Activated gamma-delta T cell treated with Interleukin-2 at 50 U/mL for 16 hours (primary cell): ENCODE results near the gene LRP5.
A peak's percentile ranks its signal among the peaks of the same experiment; 100 is the strongest.

ENCODE experiments used
- DNase-seq: peaks from one replicate; pipeline ENCODE4 v3.0.0-alpha.2; 2020

Gene LRP5

DNA sequence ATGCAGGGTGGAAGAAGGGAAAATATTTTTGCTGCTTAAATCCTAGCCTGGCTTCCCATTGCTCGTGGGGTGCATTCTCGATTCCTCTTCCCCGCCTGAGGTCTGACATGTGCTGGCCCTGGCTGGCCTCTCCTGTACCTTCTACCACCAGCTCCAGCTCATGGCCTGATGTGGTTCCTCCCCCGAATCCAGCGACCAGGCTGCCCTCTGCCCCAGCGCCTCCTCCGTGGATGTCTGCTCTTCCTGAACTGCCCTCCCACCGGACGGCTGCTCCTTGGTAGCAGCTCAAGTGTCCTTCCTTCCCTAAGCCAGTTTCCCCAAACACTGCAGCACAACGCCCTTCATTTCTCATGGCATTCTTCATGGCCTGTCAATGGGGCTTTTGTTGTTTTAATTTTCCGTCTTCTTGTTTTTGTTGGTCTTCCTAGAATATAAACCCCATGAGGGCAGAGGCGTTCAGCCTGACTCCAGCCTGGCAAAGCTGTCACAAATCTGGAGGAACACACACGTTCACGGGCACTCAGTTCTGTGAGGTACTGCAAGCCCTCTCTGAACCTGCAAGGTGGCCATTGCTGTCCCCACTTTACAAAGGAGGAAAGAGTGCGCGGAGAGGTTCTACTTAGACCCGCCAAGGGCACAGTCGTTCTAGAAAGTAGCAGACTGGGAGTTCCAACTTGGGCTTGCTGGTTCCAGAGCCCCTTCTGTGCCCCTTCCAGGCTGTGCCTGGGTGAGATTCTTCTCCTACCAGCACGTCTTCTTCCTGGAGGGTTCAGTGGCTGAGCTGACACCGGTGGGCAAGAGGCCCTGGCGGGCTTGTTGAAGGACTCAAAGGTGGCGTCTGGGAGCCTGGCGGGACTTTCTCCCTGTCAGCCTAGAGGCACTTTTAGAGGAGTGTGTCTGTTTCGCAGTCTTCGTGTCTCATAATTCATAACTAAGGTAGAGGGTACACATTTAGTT lies 953 bp upstream of the LRP5 start:
- no peak for DNase-seq

DNA sequence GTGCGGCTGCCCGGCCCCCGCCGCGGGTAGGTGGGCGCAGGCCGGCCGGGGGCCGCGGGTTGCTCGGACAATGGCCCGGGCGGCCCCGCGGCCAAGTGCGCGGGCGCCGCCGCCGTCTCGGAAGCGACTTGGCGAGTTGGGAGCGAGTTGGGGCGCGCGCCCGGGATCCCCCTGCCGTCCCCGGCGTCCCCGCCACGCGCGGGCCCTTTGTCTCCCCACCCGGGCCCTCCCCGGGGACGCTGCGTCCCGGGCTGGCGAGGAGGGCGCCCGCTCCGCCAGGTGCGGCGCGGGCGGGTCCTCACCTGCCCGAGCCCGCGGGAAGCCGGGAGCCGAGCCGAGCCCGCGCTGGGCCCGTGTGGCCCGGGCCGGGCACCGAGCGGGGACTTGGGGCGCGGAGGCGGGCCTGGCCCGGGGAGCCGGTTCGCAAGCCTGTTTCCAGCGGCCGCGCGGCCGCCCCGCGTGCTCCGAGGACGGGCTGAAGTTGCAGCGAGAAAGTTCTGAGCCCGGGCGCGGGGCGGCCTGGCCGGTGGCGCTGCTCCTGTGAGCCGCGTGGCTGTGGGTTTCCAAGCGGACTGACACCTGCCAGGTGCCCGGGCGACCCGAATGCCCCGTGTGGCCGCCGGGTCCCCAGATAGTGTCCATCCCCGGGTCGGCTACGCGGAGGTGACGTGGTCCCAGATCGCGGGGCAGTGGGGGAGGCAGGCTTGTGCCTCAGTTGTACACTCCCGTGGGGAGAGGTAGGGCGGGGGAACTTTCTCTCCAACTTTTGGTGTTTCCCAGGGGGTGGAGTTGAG lies 586 bp downstream of the LRP5 start:
- DNase-seq, result no peak

DNA sequence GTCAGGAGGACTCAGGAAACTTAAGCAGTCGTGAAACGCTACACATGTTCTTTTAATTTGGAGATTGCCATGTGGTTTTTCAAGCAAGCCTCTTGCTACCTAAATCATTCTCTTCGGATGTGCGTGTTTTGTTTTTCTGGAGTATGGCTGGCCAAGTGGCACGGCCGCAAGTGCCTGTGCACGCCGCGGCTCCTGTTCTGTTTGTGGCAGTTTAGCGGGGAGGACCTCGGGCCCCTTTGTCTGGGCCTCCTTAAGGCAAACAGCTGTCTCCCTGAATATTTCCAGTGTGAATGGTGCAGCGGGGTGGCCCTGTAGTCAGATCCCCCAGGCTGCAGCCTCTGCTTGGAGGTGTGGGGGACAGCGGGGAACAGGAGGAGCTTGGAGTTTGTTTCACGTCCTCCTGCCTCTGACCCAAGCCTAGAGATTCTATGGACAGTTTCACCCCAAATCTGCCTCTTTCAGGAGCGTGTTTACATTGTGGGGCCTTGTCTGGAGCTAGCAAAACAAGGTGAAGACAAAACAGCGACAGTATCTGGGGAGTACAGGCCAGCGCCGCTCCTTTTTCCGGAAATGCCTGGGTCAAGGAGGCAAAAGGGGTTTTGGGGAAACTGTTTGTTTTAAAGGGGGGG lies 1.3 kb downstream of the LRP5 start:
- DNase-seq, result no peak

- no peak for DNase-seq
Observed at GRCh38 chr11:68314203-68315170, 2.1 kb downstream of the LRP5 start.

DNA sequence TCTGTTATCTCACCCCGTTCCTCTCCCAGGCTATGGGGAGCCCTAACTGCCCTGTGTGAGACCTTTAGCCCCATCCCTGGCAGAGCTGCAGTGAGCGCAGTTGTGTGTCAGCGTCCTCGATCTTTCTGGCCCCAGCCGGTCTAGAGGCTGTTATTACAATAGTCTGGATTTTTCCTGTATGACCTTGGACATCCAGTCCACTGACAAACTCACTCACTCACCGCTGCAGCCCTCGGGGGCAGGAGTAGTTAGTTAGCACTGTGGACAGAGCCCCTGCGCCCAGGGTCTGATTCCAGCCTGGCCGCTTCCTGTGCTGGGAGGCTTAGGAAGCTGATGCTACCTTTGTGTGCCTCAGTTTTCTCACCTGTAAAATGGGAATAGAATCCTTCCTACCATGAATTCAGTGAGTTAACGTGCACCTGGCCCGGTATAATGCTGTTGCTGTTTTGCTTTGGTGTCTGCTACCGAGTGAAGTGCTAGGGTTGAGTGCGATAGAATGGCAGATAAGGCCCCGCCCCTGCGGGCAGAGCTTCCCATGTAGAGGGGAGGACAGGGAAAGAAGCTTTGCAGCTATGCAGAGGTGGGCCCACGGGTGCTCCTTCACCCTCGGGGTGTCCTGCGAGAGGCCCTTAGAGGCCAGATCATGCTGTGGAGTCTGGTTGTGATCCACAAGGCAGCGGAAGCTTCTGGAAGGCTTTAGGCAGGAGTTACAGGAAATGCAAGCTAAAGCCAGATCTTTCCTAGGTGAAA lies 3.0 kb downstream of the LRP5 start:
- DNase-seq, result no peak

GRCh38 chr11:68317147-68317785 lies 4.9 kb downstream of the LRP5 start:
- no peak for DNase-seq

GRCh38 chr11:68321293-68322051 lies 9.1 kb downstream of the LRP5 start:
- DNase-seq, result no peak

DNA sequence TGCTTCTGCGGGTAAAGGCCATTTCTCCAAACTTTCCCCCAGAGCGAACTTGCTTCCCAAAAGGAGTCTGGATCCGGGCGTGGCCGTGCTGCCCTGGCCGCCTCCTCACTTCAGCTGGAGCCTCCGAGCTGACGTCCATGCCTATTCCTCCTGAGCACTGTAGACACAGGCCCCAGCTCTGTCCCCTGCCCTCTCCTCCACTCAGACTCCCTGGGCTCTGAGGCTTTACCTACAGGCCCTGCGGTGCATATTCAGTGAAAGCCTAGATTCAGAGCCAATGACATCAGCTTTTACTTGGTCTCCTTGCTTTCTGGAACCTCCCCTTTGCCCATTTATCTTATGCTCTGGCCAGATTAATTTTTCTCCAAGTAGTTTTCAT lies 9.7 kb downstream of the LRP5 start:
- no peak for DNase-seq

GRCh38 chr11:68324241-68324640 lies 11.8 kb downstream of the LRP5 start:
- no peak for DNase-seq

GRCh38 chr11:68324695-68325094 lies 12.3 kb downstream of the LRP5 start:
- DNase-seq, result no peak

GRCh38 chr11:68325183-68325906 lies 13.0 kb downstream of the LRP5 start:
- DNase-seq, result no peak

DNA sequence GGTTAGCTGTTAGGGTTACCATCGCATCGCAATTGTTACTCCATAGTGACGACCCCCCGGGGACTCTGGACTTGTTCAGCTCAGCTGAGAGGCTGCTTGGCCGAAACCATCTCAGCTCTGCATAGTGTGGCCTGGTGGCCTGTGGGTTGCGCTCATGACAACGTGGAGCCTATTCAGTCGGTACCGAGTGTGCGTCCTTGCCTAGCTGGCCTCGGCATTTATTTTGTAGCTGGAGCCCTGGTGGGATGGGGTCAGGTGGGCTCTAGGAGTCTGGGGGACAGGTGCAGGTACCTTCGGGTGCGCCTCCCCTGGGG lies 13.5 kb downstream of the LRP5 start:
- DNase-seq, result no peak

GRCh38 chr11:68326334-68327215 lies 14.2 kb downstream of the LRP5 start:
- DNase-seq, result no peak

GRCh38 chr11:68327586-68328370 lies 15.4 kb downstream of the LRP5 start:
- DNase-seq, result no peak

DNA sequence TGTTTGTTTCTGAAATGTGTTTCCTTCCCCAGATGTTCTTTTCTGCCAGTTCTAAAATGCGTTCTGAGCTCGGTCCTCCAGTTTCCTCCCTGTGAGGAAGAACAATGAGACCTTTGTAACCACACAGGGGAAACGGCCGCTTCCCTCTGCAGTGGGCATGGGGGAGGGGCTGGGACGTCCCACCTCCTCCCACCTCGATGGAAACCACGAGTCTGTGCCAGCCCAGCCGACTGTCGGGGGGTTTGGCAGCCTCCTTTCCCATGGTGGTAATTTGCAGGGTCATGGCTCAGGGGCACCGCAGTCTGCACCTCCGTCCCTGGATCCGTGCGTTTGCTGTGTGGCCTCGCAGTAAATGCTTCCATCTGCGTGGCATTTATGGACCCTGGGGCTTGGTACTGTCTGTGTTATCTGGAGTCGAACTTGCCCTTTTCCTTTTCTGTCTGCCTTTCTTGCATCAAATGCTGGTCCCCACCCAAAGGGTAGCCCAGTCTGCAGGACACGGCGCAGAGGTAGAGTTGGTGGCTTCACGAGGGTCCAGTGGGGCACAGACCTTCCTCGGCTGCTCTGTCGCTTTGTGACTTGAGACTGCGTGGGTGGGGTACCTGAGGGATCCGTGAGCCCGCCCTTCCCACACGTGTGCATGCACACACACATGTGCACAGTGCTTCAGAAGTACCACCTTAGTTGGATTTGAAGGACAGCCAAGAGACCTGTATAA lies 16.1 kb downstream of the LRP5 start:
- DNase-seq, result peak; percentile 14

DNA sequence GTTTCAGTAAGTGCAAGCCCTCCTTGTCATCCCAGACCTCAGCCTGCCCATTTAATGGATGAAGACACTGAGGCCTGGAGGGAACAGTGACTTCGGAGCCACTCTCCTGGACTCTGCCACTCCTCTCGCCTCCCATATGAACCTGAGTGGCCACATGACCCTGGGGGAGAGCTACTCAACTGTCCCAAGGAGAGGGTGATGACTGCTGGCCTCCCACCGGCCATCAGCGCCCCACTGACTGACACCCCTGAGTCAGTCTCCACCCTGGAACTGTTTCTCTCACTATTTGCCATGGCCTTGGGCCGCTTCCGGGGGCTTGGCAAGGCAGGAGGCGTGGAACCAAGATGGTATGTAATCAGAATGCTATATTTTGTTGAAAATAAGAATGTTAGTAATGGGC lies 17.1 kb downstream of the LRP5 start:
- no peak for DNase-seq
